Stomach smooth muscle (tissue), 2 donors: Measurements from ENCODE around the gene MSL3B.

Experiments used
- H3K27ac ChIP-seq: one replicate; pipeline ENCODE4 v1.7.0; 2013; ENCODE audit warnings: mild to moderate bottlenecking, low read length, inconsistent platforms
- H3K27me3 ChIP-seq, 2 donors: one replicate each; pipeline ENCODE4 v1.7.0; 2013; ENCODE audit warnings: low read length in 2 of 2; ENCODE audit not compliant: insufficient read depth in 2 of 2, control insufficient read depth in 1 of 2
- H3K36me3 ChIP-seq, 2 donors: one replicate each; pipeline ENCODE4 v1.7.0; 2013; ENCODE audit warnings: low read length in 2 of 2; ENCODE audit not compliant: control insufficient read depth in 2 of 2, insufficient read depth in 2 of 2
- H3K4me1 ChIP-seq: one replicate; pipeline ENCODE4 v1.7.0; 2013; ENCODE audit warnings: low read length; ENCODE audit not compliant: control insufficient read depth, insufficient read depth
- H3K4me3 ChIP-seq, 2 donors: one replicate each; pipeline ENCODE4 v1.7.0; 2013; ENCODE audit warnings: low read length in 2 of 2
- H3K9ac ChIP-seq, 2 donors: one replicate each; pipeline ENCODE4 v1.7.0; 2013; ENCODE audit warnings: low read length in 2 of 2, mild to moderate bottlenecking in 1 of 2
- H3K9me3 ChIP-seq, 2 donors: one replicate each; pipeline ENCODE4 v1.7.0; 2013; ENCODE audit warnings: low read length in 2 of 2; ENCODE audit not compliant: control insufficient read depth in 2 of 2
- donor health status: healthy.
- donor health status: Pancreatic carcinoma.

MSL3B gene

GRCh38 chr2:233822781-233823730 is 45.1 kb downstream of the MSL3B start:
- Histone ChIP-seq H3K4me3 (no peak overlapping the region), H3K9ac (no peak overlapping the region), H3K27ac (no peak overlapping the region), H3K4me1 (no peaks in the 10 kb centered on the region), H3K9me3 (no peaks in the 10 kb centered on the region), H3K27me3 (peaks cover 0 to 2% of the 10 kb centered on the region in 2 donors), H3K36me3 (no peaks in the 10 kb centered on the region)

GRCh38 chr2:233822101-233822771 is 46.0 kb downstream of the MSL3B start:
- Histone ChIP-seq H3K9ac (no peak overlapping the region), H3K27me3 (peaks cover 0 to 2% of the 10 kb centered on the region in 2 donors), H3K36me3 (no peaks in the 10 kb centered on the region), H3K4me3 (no peak overlapping the region), H3K27ac (no peak overlapping the region), H3K9me3 (no peaks in the 10 kb centered on the region), H3K4me1 (no peaks in the 10 kb centered on the region)

- no peak overlapping the region for H3K9ac ChIP-seq
- no peaks in the 10 kb centered on the region for H3K36me3 ChIP-seq
- H3K27me3 ChIP-seq = peaks cover 0 to 2% of the 10 kb centered on the region in 2 donors
- no peaks in the 10 kb centered on the region for H3K4me1 ChIP-seq
- H3K27ac ChIP-seq = no peak overlapping the region
- no peaks in the 10 kb centered on the region for H3K9me3 ChIP-seq
- no peak overlapping the region for H3K4me3 ChIP-seq
These were observed 46.5 kb downstream of the MSL3B start for GRCh38 chr2:233821709-233822100.

GRCh38 chr2:233821196-233821595 is 47.0 kb downstream of the MSL3B start:
- Histone ChIP-seq H3K36me3 (no peaks in the 10 kb centered on the region), H3K9me3 (no peaks in the 10 kb centered on the region), H3K27me3 (peaks cover 0 to 2% of the 10 kb centered on the region in 2 donors), H3K27ac (no peak overlapping the region), H3K4me3 (no peak overlapping the region), H3K9ac (no peak overlapping the region), H3K4me1 (no peaks in the 10 kb centered on the region)

- Histone ChIP-seq H3K4me3 (no peak overlapping the region), H3K27ac (no peak overlapping the region), H3K27me3 (peaks cover 0 to 2% of the 10 kb centered on the region in 2 donors), H3K36me3 (no peaks in the 10 kb centered on the region), H3K9me3 (no peaks in the 10 kb centered on the region), H3K9ac (no peak overlapping the region), H3K4me1 (no peaks in the 10 kb centered on the region)
These were observed 47.4 kb downstream of the MSL3B start for GRCh38 chr2:233820774-233821105.

GRCh38 chr2:233819884-233820773 is 48.1 kb downstream of the MSL3B start:
- Histone ChIP-seq H3K27ac (no peak overlapping the region), H3K9me3 (no peaks in the 10 kb centered on the region), H3K4me1 (no peaks in the 10 kb centered on the region), H3K27me3 (peaks cover 0 to 2% of the 10 kb centered on the region in 2 donors), H3K4me3 (no peak overlapping the region), H3K36me3 (no peaks in the 10 kb centered on the region), H3K9ac (no peak overlapping the region)

- Histone ChIP-seq H3K27me3 (peaks cover 0 to 2% of the 10 kb centered on the region in 2 donors), H3K9me3 (no peaks in the 10 kb centered on the region), H3K36me3 (no peaks in the 10 kb centered on the region), H3K9ac (no peak overlapping the region), H3K4me3 (no peak overlapping the region), H3K4me1 (no peaks in the 10 kb centered on the region), H3K27ac (no peak overlapping the region)
These were observed 49.3 kb downstream of the MSL3B start for GRCh38 chr2:233818639-233819621.

- no peaks in the 10 kb centered on the region for H3K9me3 ChIP-seq
- no peak overlapping the region for H3K27ac ChIP-seq
- H3K27me3 ChIP-seq = peaks cover 0 to 2% of the 10 kb centered on the region in 2 donors
- H3K4me1 ChIP-seq = no peaks in the 10 kb centered on the region
- H3K9ac ChIP-seq = no peak overlapping the region
- no peak overlapping the region for H3K4me3 ChIP-seq
- no peaks in the 10 kb centered on the region for H3K36me3 ChIP-seq
These were observed 50.1 kb downstream of the MSL3B start for GRCh38 chr2:233817995-233818638.

- H3K27me3 ChIP-seq = peaks cover 0 to 3% of the 10 kb centered on the region in 2 donors
- H3K27ac ChIP-seq = no peak overlapping the region
- H3K9me3 ChIP-seq = no peaks in the 10 kb centered on the region
- H3K4me3 ChIP-seq = no peak overlapping the region
- H3K9ac ChIP-seq = no peak overlapping the region
- no peaks in the 10 kb centered on the region for H3K4me1 ChIP-seq
- no peaks in the 10 kb centered on the region for H3K36me3 ChIP-seq
These were observed 50.8 kb downstream of the MSL3B start for GRCh38 chr2:233817361-233817911.
